ENCODE results near the gene PROSER2. TPM values are rescaled to one million over a fixed set of nuclear protein-coding genes. Genes with fewer than 3 reads are reported as not detected.

PROSER2 gene
- total and polyA plus RNA-seq, 2 donors (not counting 3 experiments of a cell fraction or from before 2014, with no cell fraction given) = 5.9 to 22.6 TPM

GRCh38 chr10:11804336-11804735 lies 18.8 kb upstream of the PROSER2 start:
- dilution Hi-C loops (cut with MboI; ENCODE audit: extremely low pct_ligation_motif_present, low sequenced_read_pairs) = no loop called here
- intact Hi-C loops (cut with micrococcal nuclease) = no loop called here

More at GRCh38 chr10:11804336-11804735, 18.8 kb upstream of the PROSER2 start:
- H3K4me2 ChIP-seq (ENCODE audit: insufficient read depth, low read length) = no peak overlapping the region
- POLR2A ChIA-PET = no interaction called here
- DNase-seq (ENCODE audit: low read depth, low spot score) (no peak), FAIRE-seq (no peak)
- H4K20me1 ChIP-seq (replicated peaks; ENCODE audit: control insufficient read depth, extremely low read depth, insufficient read depth, low read length) = no peaks in the 10 kb centered on the region
- H3K9me3 ChIP-seq (replicated peaks; ENCODE audit: control insufficient read depth, insufficient read depth, low read length) = no peaks in the 10 kb centered on the region
- H3K9me1 ChIP-seq (replicated peaks; ENCODE audit: control insufficient read depth, extremely low read depth, insufficient read depth, low read length) = no peaks in the 10 kb centered on the region
- H2AFZ ChIP-seq (ENCODE audit: low read depth, low read length) = no peak overlapping the region
- H3K9ac ChIP-seq (replicated peaks; ENCODE audit: extremely low read depth, insufficient read depth, low read length) = no peak overlapping the region
- no peaks in the 10 kb centered on the region for H3K36me3 ChIP-seq (ENCODE audit: control insufficient read depth in 2 of 2, extremely low read depth in 1 of 2, insufficient read depth in 2 of 2, low read length in 2 of 2)
- no peak overlapping the region for H3K27ac ChIP-seq (ENCODE audit: insufficient read depth, low read depth, low read length)
- peaks cover 0 to 2% of the 10 kb centered on the region in 2 experiments for H3K27me3 ChIP-seq (ENCODE audit: control insufficient read depth in 2 of 2, insufficient read depth in 2 of 2, low read length in 2 of 2)
- peaks cover 3% of the 10 kb centered on the region for H3K4me1 ChIP-seq (ENCODE audit: control insufficient read depth, extremely low read depth, insufficient read depth, low read length)
- no peaks in the 10 kb centered on the region for H3K79me2 ChIP-seq (ENCODE audit: control insufficient read depth, insufficient read depth, low read length)
- no peak overlapping the region for H3K4me3 ChIP-seq (replicated peaks in 1 of 3; ENCODE audit: insufficient read depth in 1 of 3, low read depth in 1 of 3, low read length in 3 of 3)
- CTCF ChIA-PET = interaction anchor here (0.7 to 1.7 kb wide), 2 partner anchors 15 to 21 kb away, joined by 3 to 5 read pairs; no protein-coding TSS in a partner anchor
- BruUV-seq (replicated peaks) = no TSS peak
- TF ChIP-seq EZH2 (IDR thresholded peaks at IDR 0.05; ENCODE audit: borderline replicate concordance, low read depth, low read length, severe bottlenecking) (no peak), MYC (IDR thresholded peaks at IDR 0.05; ENCODE audit: low read depth, low read length) (no peak), JUN (IDR thresholded peaks at IDR 0.05; ENCODE audit: borderline replicate concordance, insufficient read depth, insufficient read length, low read depth) (no peak), FOS (IDR thresholded peaks at IDR 0.05; ENCODE audit: borderline replicate concordance, insufficient read depth, low read length) (no peak), MAX (IDR thresholded peaks at IDR 0.05; ENCODE audit: insufficient read depth, insufficient read length) (no peak), POLR2A (IDR thresholded peaks at IDR 0.05; ENCODE audit: low read depth, low read length) (no peak), GATA2 (IDR thresholded peaks at IDR 0.05; ENCODE audit: insufficient read depth, insufficient read length, low read depth, low read length) (no peak), POLR2AphosphoS5 (IDR thresholded peaks at IDR 0.05; ENCODE audit: insufficient read depth, low read depth, low read length) (no peak), CTCF (IDR thresholded peaks at IDR 0.05; ENCODE audit: extremely low read depth in 1 of 2, insufficient read depth in 1 of 2, low read depth in 1 of 2, low read length in 2 of 2) (no peak)
